Thyroid gland (tissue), 4 donors: ENCODE results near the gene ZNF133.

Experiments used
- CTCF ChIP-seq, 6 experiments: fragments of 200-600 bp in 3 of 6; fragments of 450-650 bp in 3 of 6; sonication (generic) in 3 of 6; IDR thresholded peaks; one replicate each; pipeline ENCODE4 v1.5.1; 2016 to 2019; ENCODE audit warnings: antibody characterized with exemption in 6 of 6, mild to moderate bottlenecking in 2 of 6, inconsistent platforms in 1 of 6, moderate library complexity in 1 of 6
- POLR2A ChIP-seq, 2 donors: fragments of 450-650 bp; IDR thresholded peaks; one replicate each; pipeline ENCODE4 v1.6.1; 2017; ENCODE audit warnings: antibody characterized with exemption in 2 of 2, mild to moderate bottlenecking in 2 of 2, moderate library complexity in 1 of 2

DNA sequence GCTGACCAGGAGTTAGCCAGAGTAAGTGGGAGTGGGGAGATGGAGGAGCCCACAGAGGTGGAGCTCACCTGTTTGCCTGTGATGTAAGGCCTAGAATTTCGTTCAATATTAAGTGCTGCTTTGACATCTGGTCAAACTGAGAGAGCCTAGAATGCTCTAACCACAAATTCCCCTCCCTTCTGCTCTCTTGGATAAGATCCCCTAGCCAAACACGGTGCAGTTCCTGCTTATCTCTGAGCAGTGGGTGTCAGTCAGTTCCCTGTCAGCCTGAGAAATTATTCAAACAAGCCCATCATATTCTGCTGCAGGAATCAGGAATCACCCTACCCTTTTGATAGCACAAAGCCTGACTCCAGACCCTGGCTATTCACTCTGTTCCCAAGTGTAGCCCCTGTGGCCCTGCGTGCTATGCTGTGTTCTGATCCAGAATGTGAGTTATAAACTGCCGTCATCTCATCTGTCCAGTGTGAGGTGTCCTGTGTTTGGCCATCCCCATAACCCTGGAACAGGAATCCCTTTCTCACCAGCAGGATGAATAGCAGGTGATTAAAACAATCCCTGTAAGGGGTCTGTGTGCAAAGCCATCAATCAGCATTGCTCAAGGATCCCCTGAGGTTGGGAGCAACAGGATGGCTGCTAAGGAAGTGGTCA is 31.8 kb upstream of the ZNF133 start:
- TF ChIP-seq CTCF (IDR thresholded peaks at IDR 0.05) (no peak), POLR2A (IDR thresholded peaks at IDR 0.05) (no peak)
